ENCODE results near the gene PDZD7.

GRCh38 chr10:101015582-101015973 lies 15.4 kb downstream of the PDZD7 start:
- TF ChIP-seq CTCF (IDR thresholded peaks at IDR 0.05; ENCODE audit: extremely low read depth in 1 of 2, insufficient read depth in 1 of 2, low read depth in 1 of 2, low read length in 2 of 2) (no peak), POLR2A (IDR thresholded peaks at IDR 0.05; ENCODE audit: low read depth, low read length) (no peak), EZH2 (IDR thresholded peaks at IDR 0.05; ENCODE audit: borderline replicate concordance, low read depth, low read length, severe bottlenecking) (no peak), FOS (IDR thresholded peaks at IDR 0.05; ENCODE audit: borderline replicate concordance, insufficient read depth, low read length) (no peak), JUN (IDR thresholded peaks at IDR 0.05; ENCODE audit: borderline replicate concordance, insufficient read depth, insufficient read length, low read depth) (no peak), POLR2AphosphoS5 (IDR thresholded peaks at IDR 0.05; ENCODE audit: insufficient read depth, low read depth, low read length) (no peak), MYC (IDR thresholded peaks at IDR 0.05; ENCODE audit: low read depth, low read length) (no peak), MAX (IDR thresholded peaks at IDR 0.05; ENCODE audit: insufficient read depth, insufficient read length) (no peak)

Measured in endothelial cell of umbilical vein (primary cell).